ENCODE data around the gene MYOF. TPM values are rescaled to one million over a fixed set of nuclear protein-coding genes. Genes with fewer than 3 reads are reported as not detected.
"Not testable (repeated sequence)": the region's sequence is repeated elsewhere in the genome, so short reads cannot be mapped to it uniquely, and the experiment has no call there.

MYOF gene
- total RNA-seq, 2 donors from 2014 or later: 84.4 to 85.0 TPM

DNA sequence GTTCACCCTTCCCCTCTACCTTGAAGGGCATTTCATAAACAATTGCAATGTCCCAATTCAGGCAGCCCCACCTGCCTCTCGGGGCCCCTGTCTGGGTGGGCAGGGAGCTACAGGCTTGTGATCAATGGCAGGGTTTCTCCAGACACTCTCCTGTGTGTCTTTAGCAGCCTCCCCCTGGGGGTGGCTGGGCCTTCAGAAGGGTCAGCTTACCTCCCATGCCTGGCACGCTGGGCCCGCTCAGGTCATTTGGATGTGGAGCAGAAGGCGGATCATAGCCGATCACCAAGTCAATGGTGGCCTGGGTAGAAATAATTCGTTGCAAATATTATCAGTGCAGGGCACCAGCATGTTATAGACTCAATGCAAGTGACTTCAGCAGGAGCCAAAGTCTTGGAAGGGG lies 56.3 kb downstream of the MYOF start:
- Histone ChIP-seq H3K4me3 (no peak overlapping the region), H3K27me3 (replicated peaks; ENCODE audit: insufficient read depth) (no peaks in the 10 kb centered on the region), H3K4me1 (replicated peaks) (peaks cover 6% of the 10 kb centered on the region), H3K27ac (no peak overlapping the region), H3K36me3 (no peaks in the 10 kb centered on the region), H3K9me3 (no peaks in the 10 kb centered on the region)
- no peak for DNase-seq (ENCODE audit: low spot score)
- TF ChIP-seq POLR2A (IDR thresholded peaks at IDR 0.05) (no peak), POLR2AphosphoS5 (IDR thresholded peaks at IDR 0.05) (no peak)
- TF ChIP-seq, protein P1, sequence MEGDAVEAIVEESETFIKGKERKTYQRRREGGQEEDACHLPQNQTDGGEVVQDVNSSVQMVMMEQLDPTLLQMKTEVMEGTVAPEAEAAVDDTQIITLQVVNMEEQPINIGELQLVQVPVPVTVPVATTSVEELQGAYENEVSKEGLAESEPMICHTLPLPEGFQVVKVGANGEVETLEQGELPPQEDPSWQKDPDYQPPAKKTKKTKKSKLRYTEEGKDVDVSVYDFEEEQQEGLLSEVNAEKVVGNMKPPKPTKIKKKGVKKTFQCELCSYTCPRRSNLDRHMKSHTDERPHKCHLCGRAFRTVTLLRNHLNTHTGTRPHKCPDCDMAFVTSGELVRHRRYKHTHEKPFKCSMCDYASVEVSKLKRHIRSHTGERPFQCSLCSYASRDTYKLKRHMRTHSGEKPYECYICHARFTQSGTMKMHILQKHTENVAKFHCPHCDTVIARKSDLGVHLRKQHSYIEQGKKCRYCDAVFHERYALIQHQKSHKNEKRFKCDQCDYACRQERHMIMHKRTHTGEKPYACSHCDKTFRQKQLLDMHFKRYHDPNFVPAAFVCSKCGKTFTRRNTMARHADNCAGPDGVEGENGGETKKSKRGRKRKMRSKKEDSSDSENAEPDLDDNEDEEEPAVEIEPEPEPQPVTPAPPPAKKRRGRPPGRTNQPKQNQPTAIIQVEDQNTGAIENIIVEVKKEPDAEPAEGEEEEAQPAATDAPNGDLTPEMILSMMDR (IDR thresholded peaks at IDR 0.05): no peak
- 94% methylated on average over 6 of the region's 6 CpGs for WGBS
- intact Hi-C loops (cut with DNase I): no loop called here

DNA sequence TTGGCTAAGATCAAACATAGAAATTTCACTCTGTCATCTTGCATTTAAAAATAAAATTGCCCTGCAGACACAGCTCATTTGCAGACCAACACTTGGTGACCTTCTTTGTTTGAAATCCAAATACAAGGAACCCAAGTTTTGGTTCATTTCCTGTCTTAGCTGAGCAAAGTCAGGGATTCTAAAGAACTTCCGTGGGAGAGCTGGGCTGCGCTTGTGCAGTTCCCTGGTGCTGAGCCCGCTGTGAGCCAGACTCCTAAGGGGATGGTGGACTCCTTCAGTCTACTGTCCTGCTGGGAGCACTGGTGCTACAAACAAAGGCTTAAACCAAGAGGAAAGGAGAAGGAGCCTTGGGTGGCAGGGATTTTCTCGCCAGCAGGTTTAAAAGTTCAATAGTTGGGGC lies 60.0 kb downstream of the MYOF start:
- H3K9me3 ChIP-seq: no peaks in the 10 kb centered on the region
- H3K27ac ChIP-seq: peak overlapping the region; percentile 38 to 70
- H3K27me3 ChIP-seq (replicated peaks; ENCODE audit: insufficient read depth): no peaks in the 10 kb centered on the region
- H3K4me1 ChIP-seq (replicated peaks): peaks cover 6% of the 10 kb centered on the region
- H3K4me3 ChIP-seq: no peak overlapping the region
- TF ChIP-seq POLR2A (IDR thresholded peaks at IDR 0.05) (no peak), POLR2AphosphoS5 (IDR thresholded peaks at IDR 0.05) (no peak)
- TF ChIP-seq, protein P1 (IDR thresholded peaks at IDR 0.05): no peak
- no peaks in the 10 kb centered on the region for H3K36me3 ChIP-seq
- WGBS: 62% methylated on average over 4 of the region's 4 CpGs
- intact Hi-C loops (cut with DNase I): loop anchor here (5.0 kb wide), 1 partner anchor 40 kb away; no protein-coding TSS in a partner anchor
- no peak for DNase-seq (ENCODE audit: low spot score)

DNA sequence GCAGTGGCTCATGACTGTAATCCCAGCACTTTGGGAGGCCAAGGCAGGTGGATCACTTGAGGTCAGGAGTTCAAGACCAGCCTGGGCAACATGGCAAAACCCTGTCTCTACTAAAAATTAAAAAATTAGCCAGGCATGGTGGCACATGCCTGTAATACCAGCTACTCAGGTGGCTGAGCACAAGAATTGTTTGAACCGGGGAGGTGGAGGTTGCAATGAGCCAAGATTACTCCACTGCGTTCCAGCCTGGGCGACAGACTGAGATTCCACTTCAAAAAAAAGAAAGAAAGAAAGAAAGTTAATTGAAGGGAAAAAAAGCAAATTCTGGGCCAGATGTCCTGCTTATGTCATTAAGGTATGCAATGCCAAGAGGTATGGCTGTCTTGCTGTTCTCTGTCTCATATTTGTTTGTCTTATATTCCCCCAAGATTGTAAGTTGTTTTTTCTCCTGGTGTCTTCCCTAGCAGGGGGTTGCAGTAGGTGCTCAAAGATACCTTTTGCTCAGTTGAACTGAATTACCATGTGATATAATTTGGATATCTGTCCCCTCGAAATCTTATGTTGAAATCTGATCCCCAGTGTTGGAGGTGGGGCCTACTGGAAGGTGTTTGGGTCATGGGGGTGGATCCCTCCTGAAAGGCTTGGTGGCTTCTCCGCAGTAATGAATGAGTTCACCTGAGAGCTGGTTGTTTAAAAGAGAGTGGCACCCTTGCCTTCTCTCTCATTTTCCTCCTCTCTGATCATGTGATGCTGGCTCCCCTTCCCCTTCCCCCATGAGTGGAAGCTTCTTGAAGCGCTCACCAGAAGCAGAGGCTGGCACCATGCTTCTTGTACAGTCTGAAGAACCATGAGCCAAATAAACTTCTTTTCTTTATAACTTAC lies 60.9 kb downstream of the MYOF start:
- no peak for DNase-seq (ENCODE audit: low spot score)
- WGBS: 41% methylated on average over 6 of the region's 6 CpGs
- intact Hi-C loops (cut with DNase I): loop anchor here (5.0 kb wide), 1 partner anchor 39 kb away; no protein-coding TSS in a partner anchor

DNA sequence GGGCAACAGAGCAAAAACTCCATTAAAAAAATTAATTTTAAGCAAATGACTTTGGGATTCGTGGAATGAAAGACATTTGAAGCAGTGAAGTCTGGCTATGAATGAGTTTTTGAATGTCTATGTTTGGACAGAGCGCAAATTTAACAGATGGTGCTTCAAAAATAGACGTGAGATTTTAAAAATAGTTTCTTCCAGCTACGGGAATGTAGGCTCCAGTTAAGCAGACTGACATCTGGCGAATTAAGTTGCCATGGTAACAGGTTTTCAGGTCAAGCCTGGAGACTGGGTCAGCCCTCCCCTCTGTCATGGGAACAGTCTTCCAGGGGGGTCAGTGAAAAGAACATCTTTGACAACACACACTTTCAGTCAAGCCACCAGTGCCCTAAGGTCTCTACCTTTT lies 62.0 kb downstream of the MYOF start:
- H3K4me1 ChIP-seq (replicated peaks): peaks cover 6% of the 10 kb centered on the region

More for the DNA sequence above, 60.9 kb downstream of the MYOF start:
- peaks cover 6% of the 10 kb centered on the region for H3K4me1 ChIP-seq (replicated peaks)
- H3K27me3 ChIP-seq (replicated peaks; ENCODE audit: insufficient read depth): no peaks in the 10 kb centered on the region
- TF ChIP-seq, protein P1 (IDR thresholded peaks at IDR 0.05): no peak
- TF ChIP-seq POLR2A (IDR thresholded peaks at IDR 0.05) (no peak), POLR2AphosphoS5 (IDR thresholded peaks at IDR 0.05) (peak; percentile 16)
- H3K36me3 ChIP-seq: no peaks in the 10 kb centered on the region
- no peaks in the 10 kb centered on the region for H3K9me3 ChIP-seq
- no peak overlapping the region for H3K4me3 ChIP-seq
- H3K27ac ChIP-seq: peak overlapping the region; percentile 38 to 70

DNA sequence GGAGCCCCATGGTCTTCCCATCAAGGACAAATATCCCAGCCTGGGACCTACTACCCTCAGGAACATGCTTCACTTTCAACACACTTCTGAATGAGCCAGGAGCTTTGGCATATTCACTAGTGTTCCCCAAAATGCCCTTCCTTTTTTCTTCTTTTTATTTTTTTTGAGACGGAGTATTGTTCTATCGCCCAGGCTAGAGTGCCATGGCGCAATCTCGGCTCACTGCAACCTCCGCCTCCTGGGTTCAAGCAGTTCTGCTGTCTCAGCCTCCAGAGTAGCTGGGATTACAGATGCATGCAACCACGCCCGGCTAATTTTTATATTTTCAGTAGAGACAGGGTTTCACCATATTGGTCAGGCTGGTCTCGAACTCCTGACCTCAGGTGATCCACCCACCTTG lies 63.1 kb downstream of the MYOF start:
- DNase-seq (ENCODE audit: low spot score); H3K4me1 ChIP-seq (replicated peaks); H3K4me3 ChIP-seq; H3K27ac ChIP-seq; H3K9me3 ChIP-seq; H3K36me3 ChIP-seq; intact Hi-C loops (cut with DNase I); H3K27me3 ChIP-seq (replicated peaks; ENCODE audit: insufficient read depth): not testable (repeated sequence)
- WGBS: 91% methylated on average over 8 of the region's 8 CpGs

More for the DNA sequence above, 62.0 kb downstream of the MYOF start:
- WGBS: 55% methylated on average over 5 of the region's 5 CpGs
- Histone ChIP-seq H3K9me3 (no peaks in the 10 kb centered on the region), H3K36me3 (no peaks in the 10 kb centered on the region), H3K4me3 (no peak overlapping the region), H3K27me3 (replicated peaks; ENCODE audit: insufficient read depth) (no peaks in the 10 kb centered on the region), H3K27ac (peak overlapping the region in 1 of 2 donors; percentile 14)
- TF ChIP-seq POLR2A (IDR thresholded peaks at IDR 0.05): no peak
- TF ChIP-seq, protein P1 (IDR thresholded peaks at IDR 0.05): no peak
- DNase-seq (ENCODE audit: low spot score): no peak
- intact Hi-C loops (cut with DNase I): loop anchor here (5.0 kb wide), 1 partner anchor 38 kb away; no protein-coding TSS in a partner anchor
